Astrocyte of the hippocampus (primary cell): ENCODE data around the gene SLC25A30.
"Not testable (repeated sequence)": the region's sequence is repeated elsewhere in the genome, so short reads cannot be mapped to it uniquely, and the experiment has no call there.

Experiments
- DNase-seq: peaks from one replicate; pipeline ENCODE4 v3.0.0; 2011; ENCODE audit warnings: low read depth, low spot score

Gene SLC25A30

DNA sequence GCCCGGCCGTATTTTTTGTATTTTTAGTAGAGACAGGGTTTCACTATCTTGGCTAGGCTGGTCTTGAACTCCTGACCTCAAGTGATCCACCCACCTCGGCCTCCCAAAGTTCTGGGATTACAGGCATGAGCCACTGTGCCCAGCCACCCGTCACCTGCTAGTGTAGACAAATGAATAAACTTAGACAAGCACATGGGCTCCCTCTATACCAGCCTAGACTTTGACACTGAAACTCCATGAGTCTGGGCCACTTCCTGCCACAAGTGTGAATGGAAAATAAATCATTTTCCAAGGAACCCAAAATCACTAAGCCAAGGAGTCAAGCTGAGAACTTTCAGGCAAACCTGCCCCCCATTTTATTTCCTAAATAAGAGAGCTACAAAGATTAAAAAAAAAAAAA, 50.2 kb downstream of the SLC25A30 start:
- DNase-seq, result no peak

DNA sequence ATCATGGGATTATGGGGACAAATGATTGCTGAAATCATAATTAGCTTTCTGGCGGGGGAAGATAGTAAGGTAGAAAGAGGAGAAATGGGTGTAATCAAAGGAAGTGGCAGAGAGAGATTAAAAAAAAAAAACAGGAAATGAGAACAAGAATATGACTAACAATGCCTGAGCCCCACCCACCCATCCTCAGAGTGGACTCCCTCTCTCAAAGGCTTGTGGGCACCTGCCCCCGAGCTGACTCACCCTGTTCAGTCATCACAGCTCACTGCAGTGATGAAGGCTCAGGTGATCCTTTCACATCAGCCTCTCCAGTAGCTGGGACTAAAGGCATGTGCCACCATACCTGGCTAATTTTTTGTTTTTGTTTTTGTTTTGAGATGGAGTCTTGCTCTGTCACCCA, 50.8 kb downstream of the SLC25A30 start:
- peak; percentile 85 for DNase-seq

- DNase-seq, result no peak
These were observed 52.7 kb downstream of the SLC25A30 start for GRCh38 chr13:45365558-45365885.

- DNase-seq, result peak; percentile 53
These were observed 53.2 kb downstream of the SLC25A30 start for GRCh38 chr13:45364876-45365557.

DNA sequence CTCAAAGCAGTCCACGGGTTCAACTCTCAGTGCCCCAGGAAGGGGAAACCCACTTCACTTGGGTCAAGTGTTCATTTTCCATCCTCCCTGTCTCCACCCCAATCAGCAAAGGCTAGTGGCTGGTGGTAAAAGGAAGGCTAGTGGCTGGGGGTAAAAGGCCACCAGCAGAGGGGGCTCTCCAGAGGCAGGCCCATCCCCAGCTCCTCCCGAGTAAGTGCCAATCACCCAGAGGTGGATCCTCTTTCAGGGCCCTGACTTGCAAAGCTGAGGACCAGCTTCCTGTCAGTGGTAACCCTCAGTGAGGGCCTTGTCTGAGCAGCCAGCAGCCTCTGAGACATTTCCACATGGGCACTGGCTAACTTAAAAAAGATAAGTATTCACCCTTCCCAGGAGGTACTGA, 55.2 kb downstream of the SLC25A30 start:
- no peak for DNase-seq

- DNase-seq, result peak; percentile 42
These were observed 56.5 kb downstream of the SLC25A30 start for GRCh38 chr13:45361596-45362206.

GRCh38 chr13:45356966-45357672, 61.1 kb downstream of the SLC25A30 start:
- DNase-seq, result no peak

DNA sequence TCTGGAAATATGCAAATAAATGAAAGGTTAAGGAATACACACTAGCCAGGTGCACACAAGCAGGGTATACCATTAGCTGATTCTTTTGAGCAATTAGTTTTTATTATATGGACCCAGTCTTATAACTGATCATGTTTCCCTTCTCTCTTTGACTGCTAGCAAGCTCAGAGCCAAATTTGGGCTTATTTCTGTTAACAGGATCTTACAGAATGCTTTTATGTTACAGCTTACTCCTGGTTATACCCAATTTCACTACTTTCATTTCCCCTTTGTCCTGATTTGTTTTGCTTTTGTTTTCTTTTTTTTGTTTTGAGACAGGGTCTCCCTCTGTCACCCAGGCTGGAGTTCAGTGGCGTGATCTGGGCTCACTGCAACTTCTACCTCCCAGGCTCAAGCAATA, 64.3 kb downstream of the SLC25A30 start:
- DNase-seq, result no peak

- peak; percentile 71 for DNase-seq
These were observed 66.1 kb downstream of the SLC25A30 start for GRCh38 chr13:45352031-45352430.

DNA sequence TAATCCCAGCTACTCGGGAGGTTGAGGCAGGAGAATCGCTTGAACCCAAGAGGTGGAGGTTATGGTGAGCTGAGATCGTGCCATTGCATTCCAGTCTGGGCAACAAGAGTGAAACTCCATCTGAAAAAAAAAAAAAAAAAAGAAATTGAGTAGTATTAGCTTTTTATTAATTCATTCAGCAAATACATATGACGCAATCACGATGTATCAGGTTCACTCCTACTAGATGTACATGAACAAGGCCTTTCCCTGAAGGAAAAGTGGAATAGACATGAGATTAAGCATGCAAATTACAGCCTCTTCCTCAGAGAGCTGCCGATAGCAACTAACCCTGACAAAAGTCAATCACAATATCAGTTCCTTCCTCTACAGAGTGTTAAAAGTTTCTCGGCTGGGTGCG, 68.0 kb downstream of the SLC25A30 start:
- DNase-seq, result no peak

DNA sequence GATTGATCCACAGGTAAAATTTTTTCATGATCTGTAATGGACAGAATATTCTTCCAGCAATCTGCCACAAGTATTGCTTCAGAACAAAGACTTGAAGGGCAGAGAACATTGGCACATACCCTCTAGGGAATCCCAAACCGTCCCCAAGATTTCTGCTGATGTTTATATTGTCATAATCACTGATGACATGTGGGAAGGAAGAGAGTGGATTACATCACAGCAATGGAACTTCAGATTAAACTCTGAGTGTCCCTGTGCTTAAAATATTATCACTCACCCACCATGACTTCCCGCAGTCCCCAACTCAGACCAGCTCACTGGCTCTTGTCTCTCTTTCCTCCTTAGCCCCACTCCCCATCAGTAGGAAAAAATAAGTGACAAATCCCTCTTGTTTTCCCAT, 68.7 kb downstream of the SLC25A30 start:
- DNase-seq, result no peak

- not testable (repeated sequence) for DNase-seq
These were observed 74.1 kb downstream of the SLC25A30 start for GRCh38 chr13:45344064-45344463.
